ENCODE measurements around the gene CERS6. TPM values are rescaled to one million over a fixed set of nuclear protein-coding genes. Genes with fewer than 3 reads are reported as not detected.
"Not testable (repeated sequence)": the region's sequence is repeated elsewhere in the genome, so short reads cannot be mapped to it uniquely, and the experiment has no call there.

Gene CERS6
- total RNA-seq, 2 donors from 2014 or later, result 7.7 to 21.5 TPM

GRCh38 chr2:168766600-168766999, 310.5 kb downstream of the CERS6 start:
- Mint-ChIP-seq H3K4me3 (no peak overlapping the region), H3K9me3 (no peaks in the 10 kb centered on the region), H3K27me3 (no peaks in the 10 kb centered on the region), H3K27ac (no peak overlapping the region), H3K36me3 (ENCODE audit: low read depth) (peaks cover 11% of the 10 kb centered on the region), H3K4me1 (no peaks in the 10 kb centered on the region)
- ATAC-seq (replicated peaks), result no peak

DNA sequence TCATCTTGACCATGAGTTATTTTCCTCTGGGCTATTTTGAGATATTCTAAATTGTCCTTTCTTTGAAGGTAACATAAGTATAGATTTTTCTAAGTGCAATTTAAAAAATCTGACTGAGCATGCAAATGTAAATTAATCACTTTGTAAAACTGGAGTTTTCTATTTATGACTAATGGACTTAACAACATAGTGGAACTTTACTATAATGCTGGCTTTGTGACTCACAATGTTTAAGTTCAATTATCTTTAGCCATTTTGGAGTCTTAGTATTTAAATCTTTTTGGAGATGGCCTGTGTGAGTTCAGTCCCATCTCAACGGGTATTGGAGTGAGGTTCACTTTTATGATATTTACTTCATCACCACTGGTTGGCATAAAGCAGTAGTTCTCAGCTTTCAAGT, 311.2 kb downstream of the CERS6 start:
- Mint-ChIP-seq H3K27me3 (no peaks in the 10 kb centered on the region), H3K36me3 (ENCODE audit: low read depth) (peaks cover 11% of the 10 kb centered on the region), H3K4me1 (no peaks in the 10 kb centered on the region), H3K27ac (no peak overlapping the region), H3K9me3 (no peaks in the 10 kb centered on the region), H3K4me3 (no peak overlapping the region)
- ATAC-seq (replicated peaks), result no peak

DNA sequence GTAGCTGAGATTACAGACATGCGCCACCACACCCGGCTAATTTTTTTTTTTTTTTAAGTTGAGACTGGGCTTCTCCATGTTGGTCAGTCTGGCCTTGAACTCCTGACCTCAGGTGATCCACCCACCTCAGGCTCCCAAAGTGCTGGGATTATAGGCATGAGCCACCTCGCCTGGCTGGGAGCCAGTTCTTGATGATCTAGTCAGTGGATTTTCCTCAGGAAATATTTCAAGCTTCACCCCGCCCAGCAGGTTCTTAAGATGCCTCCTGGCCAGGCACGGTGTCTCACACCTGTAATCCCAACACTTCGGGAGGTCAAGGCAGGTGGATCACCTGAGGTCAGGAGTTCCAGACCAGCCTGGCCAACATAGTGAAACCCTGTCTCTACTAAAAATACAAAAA, 312.3 kb downstream of the CERS6 start:
- H3K27ac Mint-ChIP-seq; H3K27me3 Mint-ChIP-seq; H3K4me3 Mint-ChIP-seq; H3K4me1 Mint-ChIP-seq; ATAC-seq (replicated peaks); H3K9me3 Mint-ChIP-seq: not testable (repeated sequence)
- peaks cover 11% of the 10 kb centered on the region for H3K36me3 Mint-ChIP-seq (ENCODE audit: low read depth)

- H3K36me3 Mint-ChIP-seq (ENCODE audit: low read depth), result peaks cover 6% of the 10 kb centered on the region
- no peak overlapping the region for H3K4me3 Mint-ChIP-seq
These were observed 314.7 kb downstream of the CERS6 start for GRCh38 chr2:168770796-168771195.

GRCh38 chr2:168772704-168773103, 316.6 kb downstream of the CERS6 start:
- H3K36me3 Mint-ChIP-seq (ENCODE audit: low read depth), result peaks cover 6% of the 10 kb centered on the region
- no peak overlapping the region for H3K27ac Mint-ChIP-seq
- ATAC-seq (replicated peaks), result no peak
- H3K27me3 Mint-ChIP-seq, result no peaks in the 10 kb centered on the region
- no peaks in the 10 kb centered on the region for H3K9me3 Mint-ChIP-seq
- no peaks in the 10 kb centered on the region for H3K4me1 Mint-ChIP-seq
- H3K4me3 Mint-ChIP-seq, result no peak overlapping the region

More at GRCh38 chr2:168770796-168771195, 314.7 kb downstream of the CERS6 start:
- H3K27ac Mint-ChIP-seq, result no peak overlapping the region
- no peak for ATAC-seq (replicated peaks)
- H3K4me1 Mint-ChIP-seq, result no peaks in the 10 kb centered on the region
- H3K27me3 Mint-ChIP-seq, result no peaks in the 10 kb centered on the region
- H3K9me3 Mint-ChIP-seq, result no peaks in the 10 kb centered on the region

DNA sequence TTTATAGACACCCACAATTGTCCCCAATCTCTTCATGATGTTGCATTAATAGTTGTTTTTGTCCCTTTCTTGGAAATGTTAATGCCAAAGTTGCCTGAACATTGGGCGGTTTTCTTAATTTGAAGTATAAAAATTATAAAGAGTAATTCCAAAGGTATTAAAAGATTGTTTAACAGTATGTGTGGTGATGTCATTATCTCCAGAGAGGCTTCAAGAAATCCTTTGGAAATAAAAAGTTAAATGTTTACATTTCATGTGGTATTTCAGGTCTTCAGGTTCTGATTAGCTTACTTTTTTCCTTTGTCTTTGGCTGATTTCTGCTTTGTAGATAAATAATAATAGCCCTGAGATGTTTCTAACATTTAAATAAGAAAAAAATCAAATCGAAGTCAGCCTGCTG, 317.1 kb downstream of the CERS6 start:
- no peaks in the 10 kb centered on the region for H3K9me3 Mint-ChIP-seq
- peaks cover 6% of the 10 kb centered on the region for H3K36me3 Mint-ChIP-seq (ENCODE audit: low read depth)
- no peaks in the 10 kb centered on the region for H3K4me1 Mint-ChIP-seq
- no peak overlapping the region for H3K4me3 Mint-ChIP-seq
- ATAC-seq (replicated peaks), result no peak
- H3K27ac Mint-ChIP-seq, result no peak overlapping the region
- no peaks in the 10 kb centered on the region for H3K27me3 Mint-ChIP-seq

- Mint-ChIP-seq H3K9me3 (no peaks in the 10 kb centered on the region), H3K27ac (no peak overlapping the region), H3K36me3 (ENCODE audit: low read depth) (peaks cover 6% of the 10 kb centered on the region), H3K4me3 (no peak overlapping the region), H3K4me1 (no peaks in the 10 kb centered on the region), H3K27me3 (no peaks in the 10 kb centered on the region)
- ATAC-seq (replicated peaks), result peak; percentile 56
These were observed 317.8 kb downstream of the CERS6 start for GRCh38 chr2:168773719-168774521.

DNA sequence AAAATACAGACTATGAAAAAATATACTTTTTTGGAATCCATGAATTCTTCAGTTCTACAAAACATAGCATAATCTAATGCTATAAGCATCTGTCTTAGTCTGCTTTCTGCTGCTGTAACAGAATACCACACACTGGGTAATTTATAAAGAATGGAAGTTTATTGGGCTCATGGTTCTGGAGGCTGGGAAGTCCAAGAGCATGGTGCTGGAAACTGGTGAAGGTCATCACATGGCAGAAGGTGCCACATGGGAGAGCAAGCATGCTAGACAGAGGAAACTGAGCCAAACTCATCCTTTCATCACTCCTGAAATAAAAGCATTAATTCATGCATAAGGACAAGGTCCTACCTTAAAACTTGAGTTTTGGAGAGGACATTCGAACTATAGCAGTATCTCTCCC, 319.8 kb downstream of the CERS6 start:
- Mint-ChIP-seq H3K9me3 (no peaks in the 10 kb centered on the region), H3K4me1 (no peaks in the 10 kb centered on the region), H3K27me3 (no peaks in the 10 kb centered on the region), H3K27ac (no peak overlapping the region), H3K4me3 (no peak overlapping the region), H3K36me3 (ENCODE audit: low read depth) (no peaks in the 10 kb centered on the region)
- no peak for ATAC-seq (replicated peaks)

- Mint-ChIP-seq H3K4me1 (no peaks in the 10 kb centered on the region), H3K9me3 (no peaks in the 10 kb centered on the region), H3K27me3 (no peaks in the 10 kb centered on the region), H3K36me3 (ENCODE audit: low read depth) (no peaks in the 10 kb centered on the region), H3K27ac (no peak overlapping the region), H3K4me3 (no peak overlapping the region)
- ATAC-seq (replicated peaks), result no peak
These were observed 324.6 kb downstream of the CERS6 start for GRCh38 chr2:168780669-168781071.

GRCh38 chr2:168781191-168781817, 325.2 kb downstream of the CERS6 start:
- no peak overlapping the region for H3K4me3 Mint-ChIP-seq
- no peaks in the 10 kb centered on the region for H3K9me3 Mint-ChIP-seq
- no peak for ATAC-seq (replicated peaks)
- no peaks in the 10 kb centered on the region for H3K27me3 Mint-ChIP-seq
- no peaks in the 10 kb centered on the region for H3K4me1 Mint-ChIP-seq
- H3K36me3 Mint-ChIP-seq (ENCODE audit: low read depth), result no peaks in the 10 kb centered on the region
- H3K27ac Mint-ChIP-seq, result no peak overlapping the region

DNA sequence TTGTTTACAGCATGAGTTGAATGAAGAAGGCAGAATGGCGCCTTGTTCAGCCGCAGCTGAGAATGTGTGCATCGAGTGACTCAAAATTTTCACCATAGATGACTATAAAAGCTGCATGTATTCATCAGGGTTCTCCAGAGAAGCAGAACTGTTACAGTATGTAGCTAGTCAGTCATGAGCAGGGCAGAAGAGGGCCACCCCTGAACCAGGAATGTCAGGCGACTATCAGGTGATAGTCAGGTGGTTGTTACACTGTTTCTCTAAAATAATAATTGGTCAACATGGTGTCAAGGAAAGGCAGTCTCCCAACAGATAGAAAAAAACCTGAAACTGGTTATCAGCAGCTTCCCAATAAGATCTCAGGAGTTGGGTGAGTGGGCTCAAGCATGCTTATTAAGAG, 326.2 kb downstream of the CERS6 start:
- Mint-ChIP-seq H3K4me3 (no peak overlapping the region), H3K27me3 (no peaks in the 10 kb centered on the region), H3K9me3 (no peaks in the 10 kb centered on the region), H3K27ac (no peak overlapping the region), H3K4me1 (no peaks in the 10 kb centered on the region), H3K36me3 (ENCODE audit: low read depth) (no peaks in the 10 kb centered on the region)
- no peak for ATAC-seq (replicated peaks)

DNA sequence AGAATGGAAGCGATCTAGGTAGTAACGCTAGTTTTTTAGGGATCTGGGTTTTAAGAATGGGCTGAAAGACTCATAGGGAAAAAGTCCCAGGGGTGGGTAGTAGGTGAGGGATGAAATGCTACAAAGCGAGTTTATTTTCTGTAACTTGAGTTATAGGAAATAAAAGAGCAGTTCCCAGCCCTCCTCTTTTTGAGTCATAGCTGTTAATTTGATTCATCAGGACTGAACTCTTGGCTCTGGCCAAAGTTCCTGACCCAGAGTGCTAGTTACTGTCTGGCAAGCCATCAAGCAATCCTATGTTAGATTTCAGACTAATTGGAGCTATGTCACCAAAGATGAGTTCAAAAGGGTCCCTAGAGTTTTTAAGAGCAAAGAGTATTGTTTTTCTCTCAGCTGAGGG, 328.9 kb downstream of the CERS6 start:
- Mint-ChIP-seq H3K9me3 (no peaks in the 10 kb centered on the region), H3K4me3 (no peak overlapping the region), H3K27ac (no peak overlapping the region), H3K27me3 (no peaks in the 10 kb centered on the region), H3K4me1 (no peaks in the 10 kb centered on the region), H3K36me3 (ENCODE audit: low read depth) (no peaks in the 10 kb centered on the region)
- no peak for ATAC-seq (replicated peaks)

- H3K9me3 Mint-ChIP-seq, result no peaks in the 10 kb centered on the region
- no peak for ATAC-seq (replicated peaks)
- no peaks in the 10 kb centered on the region for H3K36me3 Mint-ChIP-seq (ENCODE audit: low read depth)
- no peaks in the 10 kb centered on the region for H3K27me3 Mint-ChIP-seq
- no peak overlapping the region for H3K4me3 Mint-ChIP-seq
- no peaks in the 10 kb centered on the region for H3K4me1 Mint-ChIP-seq
- H3K27ac Mint-ChIP-seq, result no peak overlapping the region
These were observed 331.2 kb downstream of the CERS6 start for GRCh38 chr2:168787098-168787781.

GRCh38 chr2:168787782-168788376, 331.8 kb downstream of the CERS6 start:
- no peak overlapping the region for H3K4me3 Mint-ChIP-seq
- no peaks in the 10 kb centered on the region for H3K36me3 Mint-ChIP-seq (ENCODE audit: low read depth)
- no peak for ATAC-seq (replicated peaks)
- no peaks in the 10 kb centered on the region for H3K9me3 Mint-ChIP-seq
- no peaks in the 10 kb centered on the region for H3K4me1 Mint-ChIP-seq
- no peak overlapping the region for H3K27ac Mint-ChIP-seq
- no peaks in the 10 kb centered on the region for H3K27me3 Mint-ChIP-seq

DNA sequence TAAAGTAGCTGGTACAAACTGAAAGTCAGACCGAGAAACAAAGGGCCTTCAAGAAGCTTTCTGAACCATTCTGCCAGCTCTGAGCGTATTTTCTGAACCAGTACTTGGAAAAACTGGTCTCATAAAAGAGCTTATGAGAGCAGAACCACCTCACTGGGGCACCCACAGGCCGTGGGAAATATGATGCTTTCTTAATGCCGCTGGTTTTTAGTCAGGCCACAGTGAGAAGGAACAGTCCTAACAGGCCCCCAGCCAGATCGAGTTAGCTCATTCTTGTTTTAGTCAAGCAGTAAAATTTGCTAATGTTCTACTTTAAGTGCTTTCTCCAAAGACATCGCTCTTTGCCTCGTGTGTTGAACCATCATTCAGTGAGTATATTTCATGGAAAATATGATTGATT, 333.7 kb downstream of the CERS6 start:
- no peak overlapping the region for H3K27ac Mint-ChIP-seq
- H3K27me3 Mint-ChIP-seq, result no peaks in the 10 kb centered on the region
- H3K9me3 Mint-ChIP-seq, result no peaks in the 10 kb centered on the region
- no peaks in the 10 kb centered on the region for H3K36me3 Mint-ChIP-seq (ENCODE audit: low read depth)
- no peak for ATAC-seq (replicated peaks)
- no peak overlapping the region for H3K4me3 Mint-ChIP-seq
- no peaks in the 10 kb centered on the region for H3K4me1 Mint-ChIP-seq

All from activated T-helper 17 cell treated with anti-CD3 and anti-CD28 coated beads, Interleukin-2, amount 50 U/mL, for 72 hours (primary cell).